ENCODE results near the gene TPI1.

GRCh38 chr12:6899427-6899826 is 32.1 kb downstream of the TPI1 start:
- TF ChIP-seq POLR2AphosphoS5 (IDR thresholded peaks at IDR 0.05; ENCODE audit: insufficient read depth, low read depth, low read length) = no peak
- no peak for TF ChIP-seq CTCF (IDR thresholded peaks at IDR 0.05; ENCODE audit: extremely low read depth in 1 of 2, insufficient read depth in 1 of 2, low read depth in 1 of 2, low read length in 2 of 2)
